OCI-LY1 (cell line): Measurements from ENCODE around the gene POT1.

Experiments used
- H2AFZ ChIP-seq: fragments of 200-600 bp; sonication (generic), shearing (Covaris generic); 2 replicates; pipeline ENCODE4 v1.6.0; 2014; ENCODE audit warnings: antibody characterized with exemption, mild to moderate bottlenecking, low read length
- H3F3A ChIP-seq: fragments of 200-600 bp; sonication (generic), shearing (Covaris generic); 2 replicates; pipeline ENCODE4 v1.6.0; 2014; ENCODE audit warnings: mild to moderate bottlenecking, antibody characterized with exemption, low read length, moderate library complexity; ENCODE audit not compliant: insufficient read depth
- H3K27ac ChIP-seq: fragments of 200-600 bp; sonication (generic); 2 replicates; pipeline ENCODE4 v1.5.1; 2014; ENCODE audit warnings: low read length, mixed run types, mild to moderate bottlenecking, low read depth; ENCODE audit not compliant: poor library complexity, severe bottlenecking
- H3K27me3 ChIP-seq: fragments of 200-600 bp; sonication (generic); 2 replicates; pipeline ENCODE4 v1.6.0; 2014; ENCODE audit warnings: antibody characterized with exemption, mild to moderate bottlenecking, low read length, moderate library complexity; ENCODE audit not compliant: insufficient read depth
- H3K36me3 ChIP-seq: fragments of 200-600 bp; sonication (generic); 2 replicates; pipeline ENCODE4 v1.6.1; 2014; ENCODE audit warnings: mild to moderate bottlenecking, antibody characterized with exemption, low read length, moderate library complexity, mixed read lengths; ENCODE audit not compliant: insufficient read depth
- H3K4me1 ChIP-seq: fragments of 200-600 bp; sonication (generic); 2 replicates; pipeline ENCODE4 v1.5.1; 2014; ENCODE audit warnings: mild to moderate bottlenecking, low read length, moderate library complexity; ENCODE audit not compliant: insufficient read depth, severe bottlenecking
- H3K4me2 ChIP-seq: fragments of 200-600 bp; sonication (generic), shearing (Covaris generic); 2 replicates; pipeline ENCODE4 v1.6.1; 2014; ENCODE audit warnings: low read length
- H3K4me3 ChIP-seq: fragments of 200-600 bp; sonication (generic); 2 replicates; pipeline ENCODE4 v1.5.1; 2014; ENCODE audit warnings: low read length, low read depth, mild to moderate bottlenecking, mixed read lengths; ENCODE audit not compliant: poor library complexity, severe bottlenecking
- H3K79me2 ChIP-seq: fragments of 200-600 bp; shearing (Covaris generic); 2 replicates; pipeline ENCODE4 v1.6.1; 2016; ENCODE audit warnings: mixed run types, low read length, mixed read lengths; ENCODE audit not compliant: insufficient read depth
- H3K9ac ChIP-seq: fragments of 200-600 bp; sonication (generic), shearing (Covaris generic); 2 replicates; pipeline ENCODE4 v1.6.1; 2014; ENCODE audit warnings: mild to moderate bottlenecking, low read length, mixed read lengths
- H3K9me2 ChIP-seq: fragments of 200-600 bp; sonication (generic), shearing (Covaris generic); 2 replicates; pipeline ENCODE4 v1.6.1; 2014; ENCODE audit warnings: low read depth, mild to moderate bottlenecking, low read length, mixed read lengths
- H3K9me3 ChIP-seq: fragments of 200-600 bp; shearing (Covaris generic); 2 replicates; pipeline ENCODE4 v1.6.1; 2014; ENCODE audit warnings: low read length, mixed read lengths
- H4K20me1 ChIP-seq: fragments of 200-600 bp; sonication (generic), shearing (Covaris generic); 2 replicates; pipeline ENCODE4 v1.6.0; 2016; ENCODE audit warnings: mild to moderate bottlenecking, low read length; ENCODE audit not compliant: insufficient read depth
- CTCF ChIP-seq: fragments of 200-600 bp; sonication (generic), shearing (Covaris generic); IDR thresholded peaks from 2 replicates; pipeline ENCODE4 v1.5.1; 2017; ENCODE audit warnings: mild to moderate bottlenecking, antibody characterized with exemption, low read length, moderate library complexity, mixed read lengths
- EZH2 ChIP-seq: fragments of 200-600 bp; sonication (generic), shearing (Covaris generic); IDR thresholded peaks from 2 replicates; pipeline ENCODE4 v1.8.0; 2017; ENCODE audit warnings: borderline replicate concordance, mixed run types, mild to moderate bottlenecking, antibody characterized with exemption, low read length, moderate library complexity, mixed read lengths

Gene POT1

GRCh38 chr7:124800386-124800785 lies 129.2 kb downstream of the POT1 start:
- Histone ChIP-seq H2AFZ (no peak overlapping the region), H3K27ac (no peak overlapping the region), H3K79me2 (no peaks in the 10 kb centered on the region), H4K20me1 (no peaks in the 10 kb centered on the region), H3F3A (no peaks in the 10 kb centered on the region), H3K9me3 (no peaks in the 10 kb centered on the region), H3K4me3 (no peak overlapping the region), H3K9ac (no peak overlapping the region), H3K36me3 (no peaks in the 10 kb centered on the region), H3K4me1 (no peaks in the 10 kb centered on the region), H3K4me2 (no peak overlapping the region), H3K9me2 (no peaks in the 10 kb centered on the region), H3K27me3 (no peaks in the 10 kb centered on the region)
- TF ChIP-seq EZH2, result no peak
- no peak for TF ChIP-seq CTCF

- H3K27ac ChIP-seq, result no peak overlapping the region
- H3K9ac ChIP-seq, result no peak overlapping the region
These were observed 130.2 kb downstream of the POT1 start for GRCh38 chr7:124799448-124799847.

GRCh38 chr7:124796771-124797170 lies 132.9 kb downstream of the POT1 start:
- H3K27me3 ChIP-seq, result no peaks in the 10 kb centered on the region
- H3K9me2 ChIP-seq, result no peaks in the 10 kb centered on the region
- no peak for TF ChIP-seq CTCF
- no peak for TF ChIP-seq EZH2
- no peak overlapping the region for H3K27ac ChIP-seq
- no peaks in the 10 kb centered on the region for H3K9me3 ChIP-seq
- H3K9ac ChIP-seq, result no peak overlapping the region
- H2AFZ ChIP-seq, result no peak overlapping the region
- no peaks in the 10 kb centered on the region for H4K20me1 ChIP-seq
- H3K36me3 ChIP-seq, result no peaks in the 10 kb centered on the region
- H3F3A ChIP-seq, result no peaks in the 10 kb centered on the region
- H3K4me2 ChIP-seq, result no peak overlapping the region
- no peak overlapping the region for H3K4me3 ChIP-seq
- no peaks in the 10 kb centered on the region for H3K4me1 ChIP-seq
- H3K79me2 ChIP-seq, result no peaks in the 10 kb centered on the region

More at GRCh38 chr7:124799448-124799847, 130.2 kb downstream of the POT1 start:
- Histone ChIP-seq H4K20me1 (no peaks in the 10 kb centered on the region), H2AFZ (no peak overlapping the region), H3K4me3 (no peak overlapping the region), H3K9me3 (no peaks in the 10 kb centered on the region), H3K4me1 (no peaks in the 10 kb centered on the region), H3K27me3 (no peaks in the 10 kb centered on the region), H3K9me2 (no peaks in the 10 kb centered on the region), H3K79me2 (no peaks in the 10 kb centered on the region), H3K36me3 (no peaks in the 10 kb centered on the region), H3F3A (no peaks in the 10 kb centered on the region), H3K4me2 (no peak overlapping the region)
- no peak for TF ChIP-seq EZH2
- TF ChIP-seq CTCF, result no peak
